Panc1 (cell line): ENCODE results near the gene SIL1. TPM values are rescaled to one million over a fixed set of nuclear protein-coding genes. Genes with fewer than 3 reads are reported as not detected.

Source experiments
- ATAC-seq: fragments of 200-7000 bp; cut with Tn5 transposase; 2 replicates; pipeline ENCODE4 v1.9.1; 2020; ENCODE audit warnings: mild to moderate bottlenecking, moderate library complexity
- BruUV-seq: library from RNA; stranded (reverse); fragments of 400-500 nt; replicated peaks from 2 replicates; lab custom pipeline; 2021; lab: Mats Ljungman, UMichigan
- CTCF ChIA-PET: fragments of 300-600 bp; sonication (Branson Sonifier 250); formaldehyde crosslinking; loops from one replicate; lab custom pipeline; 2022; ENCODE audit warnings: antibody characterized with exemption; lab: Charles Lee
- POLR2A ChIA-PET: fragments of 300-600 bp; sonication (Branson Sonifier 250); formaldehyde crosslinking; loops from one replicate; lab custom pipeline; 2022; ENCODE audit warnings: antibody characterized with exemption; lab: Charles Lee
- DNase-seq: peaks from one replicate; pipeline ENCODE4 v3.0.0-alpha.2; 2010; ENCODE audit warnings: low read depth, low spot score
- H3K27ac ChIP-seq: 2 replicates; pipeline ENCODE4 v1.5.1; 2011; ENCODE audit warnings: mild to moderate bottlenecking, low read length, inconsistent platforms
- H3K27me3 ChIP-seq: fragments of 200-500 bp; sonication (Bioruptor generic); 2 replicates; pipeline ENCODE4 v1.6.0; 2014; ENCODE audit warnings: low read length, inconsistent platforms; ENCODE audit not compliant: control insufficient read depth, insufficient read depth
- H3K36me3 ChIP-seq: fragments of 200-500 bp; sonication (Bioruptor generic); 2 replicates; pipeline ENCODE4 v1.5.1; 2014; ENCODE audit warnings: inconsistent platforms, mild to moderate bottlenecking, low read length, moderate library complexity; ENCODE audit not compliant: control insufficient read depth, insufficient read depth
- H3K4me1 ChIP-seq: 2 replicates; pipeline ENCODE4 v1.5.1; 2011; ENCODE audit warnings: inconsistent platforms, mild to moderate bottlenecking, low read length, moderate library complexity; ENCODE audit not compliant: control insufficient read depth, insufficient read depth
- H3K4me3 ChIP-seq, 2 experiments: 2 replicates each; pipeline ENCODE4 v1.5.1; 2011 to 2012; ENCODE audit warnings: low read depth in 2 of 2, low read length in 2 of 2, mild to moderate bottlenecking in 2 of 2, inconsistent platforms in 1 of 2, moderate library complexity in 1 of 2
- H3K9me3 ChIP-seq: fragments of 200-500 bp; sonication (Bioruptor generic); 2 replicates; pipeline ENCODE4 v1.5.1; 2014; ENCODE audit warnings: low read depth, mild to moderate bottlenecking, inconsistent platforms, low read length, moderate library complexity; ENCODE audit not compliant: control insufficient read depth, insufficient read depth
- POLR2AphosphoS5 ChIP-seq: IDR thresholded peaks from 2 replicates; pipeline ENCODE4 v1.6.1; 2012; ENCODE audit warnings: mild to moderate bottlenecking, low read depth, low read length, moderate library complexity
- SIN3A ChIP-seq: IDR thresholded peaks from 2 replicates; pipeline ENCODE4 v1.6.1; 2012; ENCODE audit warnings: low read depth, mild to moderate bottlenecking, low read length, moderate library complexity, borderline replicate concordance; ENCODE audit not compliant: insufficient read depth
- TCF7L2 ChIP-seq: IDR thresholded peaks from 2 replicates; pipeline ENCODE4 v1.6.1; 2011; ENCODE audit warnings: mild to moderate bottlenecking, low read depth, low read length, inconsistent platforms
- in situ Hi-C: cut with HindIII; loops from 2 replicates; pipeline ENCODE4 v1.10.0; 2016; ENCODE audit warnings: low sequenced_read_pairs, low pct_unique_long_range_greater_than_20kb
- intact Hi-C: fragments of 100-400 bp; cut with micrococcal nuclease; formaldehyde crosslinking; loops from one replicate; pipeline ENCODE4 v1.10.0; 2022; ENCODE audit not compliant: unreplicated experiment
- total RNA-seq: library from RNA; stranded (reverse); gene quantifications from one replicate; pipeline ENCODE4 v1.2.1, GENCODE V29; 2021; ENCODE audit not compliant: unreplicated experiment
- TF ChIP-seq, protein P1 (sequence below), 2 experiments: IDR thresholded peaks; 2 replicates each; pipeline ENCODE4 v1.6.1; 2011 to 2012; ENCODE audit warnings: low read depth in 2 of 2, control low read depth in 1 of 2, low read length in 1 of 2, mild to moderate bottlenecking in 1 of 2, moderate library complexity in 1 of 2; ENCODE audit not compliant: insufficient read depth in 1 of 2
- TF ChIP-seq, protein P2 (sequence below): fragments of 450-650 bp; IDR thresholded peaks from 2 replicates; pipeline ENCODE4 v1.5.1; 2017; ENCODE audit warnings: mild to moderate bottlenecking

The SIL1 gene
- total RNA-seq, 1 experiment from 2014 or later = 35.4 TPM

DNA sequence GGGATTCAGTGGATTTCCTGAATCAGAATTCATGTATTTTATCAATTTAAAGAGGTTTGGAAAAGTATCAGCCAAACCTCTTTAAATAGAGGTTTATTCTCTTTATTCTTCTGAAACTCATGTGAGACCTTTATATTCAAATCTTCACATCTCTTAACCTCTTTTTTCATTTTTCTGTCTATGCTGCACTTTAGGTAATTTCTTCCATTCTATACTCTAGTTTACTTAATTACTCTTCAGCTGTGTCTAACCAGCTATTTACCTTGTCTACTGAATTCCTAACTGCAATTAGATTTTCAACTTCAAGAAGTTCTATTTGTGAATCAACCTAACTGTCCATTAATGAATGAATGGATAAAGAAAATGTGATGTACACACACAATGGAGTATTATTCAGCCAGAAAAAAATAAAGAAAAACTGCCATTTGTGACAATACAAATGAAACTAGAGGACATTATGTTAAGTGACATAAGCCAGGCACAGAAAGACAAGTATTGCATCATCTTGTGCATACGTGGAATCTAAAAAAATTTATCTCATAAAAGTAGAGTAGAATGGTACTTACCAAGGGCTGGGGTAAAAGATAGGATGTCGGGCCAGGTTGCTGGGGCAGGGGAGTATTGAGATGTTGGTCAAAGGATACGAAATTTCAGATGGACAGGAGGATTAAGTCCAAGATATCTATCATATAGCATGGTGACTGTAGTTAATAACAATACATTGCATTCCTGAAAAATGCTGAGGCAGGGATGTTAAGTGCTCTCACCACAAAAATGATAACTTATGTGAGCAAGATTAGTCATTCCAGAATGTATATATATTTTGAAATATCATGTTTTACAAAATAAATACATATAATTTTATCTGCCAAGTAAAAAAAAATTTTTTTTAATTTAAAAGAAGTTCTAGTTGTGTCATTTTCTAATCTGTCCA is 193.5 kb downstream of the SIL1 start:
- in situ Hi-C loops = no loop called here
- Histone ChIP-seq H3K27me3 (no peaks in the 10 kb centered on the region), H3K4me3 (no peak overlapping the region), H3K9me3 (no peaks in the 10 kb centered on the region), H3K36me3 (no peaks in the 10 kb centered on the region), H3K4me1 (no peaks in the 10 kb centered on the region), H3K27ac (no peak overlapping the region)
- CTCF ChIA-PET = no interaction called here
- POLR2A ChIA-PET = no interaction called here
- BruUV-seq = no TSS peak
- intact Hi-C loops = no loop called here
- no peak for ATAC-seq
- no peak for DNase-seq
- TF ChIP-seq POLR2AphosphoS5 (no peak), SIN3A (no peak), TCF7L2 (no peak)
- TF ChIP-seq, protein P1, sequence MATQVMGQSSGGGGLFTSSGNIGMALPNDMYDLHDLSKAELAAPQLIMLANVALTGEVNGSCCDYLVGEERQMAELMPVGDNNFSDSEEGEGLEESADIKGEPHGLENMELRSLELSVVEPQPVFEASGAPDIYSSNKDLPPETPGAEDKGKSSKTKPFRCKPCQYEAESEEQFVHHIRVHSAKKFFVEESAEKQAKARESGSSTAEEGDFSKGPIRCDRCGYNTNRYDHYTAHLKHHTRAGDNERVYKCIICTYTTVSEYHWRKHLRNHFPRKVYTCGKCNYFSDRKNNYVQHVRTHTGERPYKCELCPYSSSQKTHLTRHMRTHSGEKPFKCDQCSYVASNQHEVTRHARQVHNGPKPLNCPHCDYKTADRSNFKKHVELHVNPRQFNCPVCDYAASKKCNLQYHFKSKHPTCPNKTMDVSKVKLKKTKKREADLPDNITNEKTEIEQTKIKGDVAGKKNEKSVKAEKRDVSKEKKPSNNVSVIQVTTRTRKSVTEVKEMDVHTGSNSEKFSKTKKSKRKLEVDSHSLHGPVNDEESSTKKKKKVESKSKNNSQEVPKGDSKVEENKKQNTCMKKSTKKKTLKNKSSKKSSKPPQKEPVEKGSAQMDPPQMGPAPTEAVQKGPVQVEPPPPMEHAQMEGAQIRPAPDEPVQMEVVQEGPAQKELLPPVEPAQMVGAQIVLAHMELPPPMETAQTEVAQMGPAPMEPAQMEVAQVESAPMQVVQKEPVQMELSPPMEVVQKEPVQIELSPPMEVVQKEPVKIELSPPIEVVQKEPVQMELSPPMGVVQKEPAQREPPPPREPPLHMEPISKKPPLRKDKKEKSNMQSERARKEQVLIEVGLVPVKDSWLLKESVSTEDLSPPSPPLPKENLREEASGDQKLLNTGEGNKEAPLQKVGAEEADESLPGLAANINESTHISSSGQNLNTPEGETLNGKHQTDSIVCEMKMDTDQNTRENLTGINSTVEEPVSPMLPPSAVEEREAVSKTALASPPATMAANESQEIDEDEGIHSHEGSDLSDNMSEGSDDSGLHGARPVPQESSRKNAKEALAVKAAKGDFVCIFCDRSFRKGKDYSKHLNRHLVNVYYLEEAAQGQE (IDR thresholded peaks at IDR 0.05; ENCODE audit: insufficient read depth in 1 of 2, low read depth in 2 of 2, low read length in 1 of 2) = no peak
- TF ChIP-seq, protein P2, sequence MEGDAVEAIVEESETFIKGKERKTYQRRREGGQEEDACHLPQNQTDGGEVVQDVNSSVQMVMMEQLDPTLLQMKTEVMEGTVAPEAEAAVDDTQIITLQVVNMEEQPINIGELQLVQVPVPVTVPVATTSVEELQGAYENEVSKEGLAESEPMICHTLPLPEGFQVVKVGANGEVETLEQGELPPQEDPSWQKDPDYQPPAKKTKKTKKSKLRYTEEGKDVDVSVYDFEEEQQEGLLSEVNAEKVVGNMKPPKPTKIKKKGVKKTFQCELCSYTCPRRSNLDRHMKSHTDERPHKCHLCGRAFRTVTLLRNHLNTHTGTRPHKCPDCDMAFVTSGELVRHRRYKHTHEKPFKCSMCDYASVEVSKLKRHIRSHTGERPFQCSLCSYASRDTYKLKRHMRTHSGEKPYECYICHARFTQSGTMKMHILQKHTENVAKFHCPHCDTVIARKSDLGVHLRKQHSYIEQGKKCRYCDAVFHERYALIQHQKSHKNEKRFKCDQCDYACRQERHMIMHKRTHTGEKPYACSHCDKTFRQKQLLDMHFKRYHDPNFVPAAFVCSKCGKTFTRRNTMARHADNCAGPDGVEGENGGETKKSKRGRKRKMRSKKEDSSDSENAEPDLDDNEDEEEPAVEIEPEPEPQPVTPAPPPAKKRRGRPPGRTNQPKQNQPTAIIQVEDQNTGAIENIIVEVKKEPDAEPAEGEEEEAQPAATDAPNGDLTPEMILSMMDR = no peak

DNA sequence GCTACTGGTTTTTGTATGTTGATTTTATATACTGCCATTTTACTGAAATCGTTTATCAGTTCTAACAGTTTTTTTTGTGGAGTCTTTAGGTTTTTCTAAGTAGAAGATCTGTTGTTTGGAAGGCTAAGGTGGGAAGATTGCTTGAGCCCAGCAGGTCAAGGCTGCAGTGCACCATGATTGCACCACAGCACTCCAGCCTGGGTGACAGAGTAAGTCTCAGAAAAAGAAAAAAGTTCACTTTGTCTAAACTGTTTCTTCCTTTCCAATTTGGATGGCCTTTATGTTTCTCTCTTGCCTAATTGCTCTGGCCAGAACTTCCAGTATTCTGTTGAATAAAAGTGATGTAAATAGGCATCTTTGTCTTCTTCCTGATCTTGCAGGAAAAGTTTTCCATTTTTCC is 198.5 kb downstream of the SIL1 start:
- in situ Hi-C loops (no loop called here), intact Hi-C loops (no loop called here)
- DNase-seq (no peak), ATAC-seq (no peak)
- ChIA-PET POLR2A (no interaction called here), CTCF (no interaction called here)
- no peak overlapping the region for H3K27ac ChIP-seq
- BruUV-seq = no TSS peak
- H3K9me3 ChIP-seq = no peaks in the 10 kb centered on the region
- H3K36me3 ChIP-seq = no peaks in the 10 kb centered on the region
- H3K27me3 ChIP-seq = no peaks in the 10 kb centered on the region
- TF ChIP-seq POLR2AphosphoS5 (no peak), TCF7L2 (no peak)
- TF ChIP-seq, protein P2 = no peak
- no peaks in the 10 kb centered on the region for H3K4me1 ChIP-seq
- H3K4me3 ChIP-seq = no peak overlapping the region
